Osteocyte (in vitro differentiated cells): ENCODE measurements around the gene HINFP. TPM values are rescaled to one million over a fixed set of nuclear protein-coding genes. Genes with fewer than 3 reads are reported as not detected.

Experiments used
- DNase-seq: peaks from one replicate; pipeline ENCODE4 v3.0.0; 2021; ENCODE audit warnings: mixed read lengths; ENCODE audit not compliant: unreplicated experiment; ENCODE audit errors: extremely low spot score
- H3K27ac Mint-ChIP-seq: one replicate; pipeline ENCODE4 v1.8.0; 2021; ENCODE audit warnings: mild to moderate bottlenecking, mixed read lengths; ENCODE audit not compliant: unreplicated experiment
- H3K27me3 Mint-ChIP-seq: one replicate; pipeline ENCODE4 v1.8.0; 2021; ENCODE audit warnings: mixed read lengths; ENCODE audit not compliant: unreplicated experiment
- H3K36me3 Mint-ChIP-seq: one replicate; pipeline ENCODE4 v1.8.0; 2021; ENCODE audit warnings: mixed read lengths; ENCODE audit not compliant: unreplicated experiment
- H3K4me1 Mint-ChIP-seq: one replicate; pipeline ENCODE4 v1.8.0; 2021; ENCODE audit warnings: mixed read lengths; ENCODE audit not compliant: unreplicated experiment
- H3K4me3 Mint-ChIP-seq: one replicate; pipeline ENCODE4 v1.8.0; 2021; ENCODE audit warnings: mild to moderate bottlenecking, moderate library complexity, mixed read lengths; ENCODE audit not compliant: unreplicated experiment
- H3K9me3 Mint-ChIP-seq: one replicate; pipeline ENCODE4 v1.8.0; 2021; ENCODE audit warnings: mixed read lengths; ENCODE audit not compliant: unreplicated experiment
- total RNA-seq: library from RNA; stranded (reverse); gene quantifications from 2 replicates; pipeline ENCODE4 v1.2.1, GENCODE V29; 2021
- TF ChIP-seq, protein P1 (sequence below): fragments of 200-600 bp; sonication (generic); IDR thresholded peaks from 2 replicates; pipeline ENCODE4 v1.5.0; 2021; ENCODE audit warnings: antibody characterized with exemption, mild to moderate bottlenecking, moderate library complexity

The HINFP gene
- total RNA-seq, 1 donor from 2014 or later: 26.1 TPM

DNA sequence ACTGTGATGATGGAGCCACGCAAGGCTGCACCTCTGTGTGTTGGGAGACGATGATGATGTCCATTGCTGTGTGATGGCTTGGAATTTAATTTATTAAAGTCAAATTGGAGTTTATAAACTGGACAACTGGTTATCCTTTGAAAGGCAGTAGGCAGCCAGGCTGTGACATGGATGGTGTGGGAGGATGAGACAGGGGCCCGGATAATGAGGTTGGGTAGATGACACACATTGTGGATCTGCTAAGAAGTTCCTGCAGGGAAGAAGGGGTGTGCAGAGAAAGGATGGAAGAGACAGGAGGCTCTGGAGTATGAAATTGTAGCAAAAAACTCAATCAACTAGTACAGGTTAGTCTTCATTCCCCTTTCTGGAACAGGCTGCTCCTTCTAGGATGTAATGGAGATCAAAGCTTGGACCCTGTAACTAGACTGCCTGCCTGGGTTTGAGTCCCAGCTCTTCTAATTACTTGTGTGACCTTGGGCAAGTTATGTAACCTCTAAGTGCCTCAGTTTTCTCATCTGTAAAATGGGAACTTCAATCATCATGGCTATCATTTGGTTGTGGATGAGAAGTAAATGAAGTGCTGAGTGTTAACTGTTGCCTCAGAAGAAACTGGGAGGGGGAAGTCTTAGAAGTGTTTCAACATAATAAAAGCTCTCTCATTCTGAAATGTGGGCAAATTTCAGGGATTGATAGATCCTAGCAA lies 4.2 kb upstream of the HINFP start:
- Mint-ChIP-seq H3K36me3 (peaks cover 26% of the 10 kb centered on the region), H3K9me3 (no peaks in the 10 kb centered on the region), H3K4me3 (no peak overlapping the region), H3K27me3 (no peaks in the 10 kb centered on the region), H3K4me1 (peaks cover 16% of the 10 kb centered on the region), H3K27ac (no peak overlapping the region)
- no peak for DNase-seq
- TF ChIP-seq, protein P1, sequence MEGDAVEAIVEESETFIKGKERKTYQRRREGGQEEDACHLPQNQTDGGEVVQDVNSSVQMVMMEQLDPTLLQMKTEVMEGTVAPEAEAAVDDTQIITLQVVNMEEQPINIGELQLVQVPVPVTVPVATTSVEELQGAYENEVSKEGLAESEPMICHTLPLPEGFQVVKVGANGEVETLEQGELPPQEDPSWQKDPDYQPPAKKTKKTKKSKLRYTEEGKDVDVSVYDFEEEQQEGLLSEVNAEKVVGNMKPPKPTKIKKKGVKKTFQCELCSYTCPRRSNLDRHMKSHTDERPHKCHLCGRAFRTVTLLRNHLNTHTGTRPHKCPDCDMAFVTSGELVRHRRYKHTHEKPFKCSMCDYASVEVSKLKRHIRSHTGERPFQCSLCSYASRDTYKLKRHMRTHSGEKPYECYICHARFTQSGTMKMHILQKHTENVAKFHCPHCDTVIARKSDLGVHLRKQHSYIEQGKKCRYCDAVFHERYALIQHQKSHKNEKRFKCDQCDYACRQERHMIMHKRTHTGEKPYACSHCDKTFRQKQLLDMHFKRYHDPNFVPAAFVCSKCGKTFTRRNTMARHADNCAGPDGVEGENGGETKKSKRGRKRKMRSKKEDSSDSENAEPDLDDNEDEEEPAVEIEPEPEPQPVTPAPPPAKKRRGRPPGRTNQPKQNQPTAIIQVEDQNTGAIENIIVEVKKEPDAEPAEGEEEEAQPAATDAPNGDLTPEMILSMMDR: no peak

DNA sequence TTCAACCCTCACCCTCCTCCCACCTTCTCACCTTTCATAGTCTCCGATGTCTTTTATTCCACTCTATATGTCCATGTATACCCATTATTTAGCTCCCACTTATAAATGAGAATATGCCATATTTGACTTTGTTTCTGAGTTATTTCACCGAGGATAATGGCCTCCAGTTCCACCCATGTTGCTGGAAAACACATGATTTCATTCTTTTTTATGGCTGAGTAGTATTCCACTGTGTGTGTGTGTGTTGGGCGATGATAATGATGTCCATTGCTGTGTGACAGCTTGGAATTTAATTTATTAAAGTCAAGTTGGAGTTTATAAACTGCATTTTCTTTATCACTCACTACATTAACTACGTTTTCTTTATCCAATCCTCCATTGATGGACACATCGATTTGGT lies 3.2 kb upstream of the HINFP start:
- Mint-ChIP-seq H3K4me3 (no peak overlapping the region), H3K27ac (no peak overlapping the region), H3K9me3 (no peaks in the 10 kb centered on the region), H3K27me3 (no peaks in the 10 kb centered on the region), H3K36me3 (peaks cover 20% of the 10 kb centered on the region), H3K4me1 (peaks cover 25% of the 10 kb centered on the region)
- DNase-seq: no peak
- TF ChIP-seq, protein P1: no peak

DNA sequence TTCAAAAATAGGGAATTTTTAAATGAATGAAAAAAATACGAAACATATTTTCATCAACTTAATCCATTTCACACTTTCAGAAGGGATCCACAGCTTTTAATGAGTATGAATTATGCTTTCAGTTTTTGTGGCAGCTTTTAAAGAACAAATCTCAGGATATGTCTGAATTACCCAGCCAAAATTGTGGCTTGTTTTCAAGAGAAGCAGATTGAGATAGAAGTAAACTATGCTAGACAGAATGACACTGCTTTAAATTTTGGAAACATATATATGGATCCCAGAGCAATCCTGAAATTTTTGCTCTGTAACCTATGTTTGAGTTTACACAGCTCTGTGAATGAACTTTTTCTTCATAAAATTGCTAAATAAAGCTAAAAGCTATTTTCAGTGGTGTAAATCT lies 2.4 kb upstream of the HINFP start:
- DNase-seq: no peak
- Mint-ChIP-seq H3K4me3 (no peak overlapping the region), H3K36me3 (peaks cover 18% of the 10 kb centered on the region), H3K4me1 (peaks cover 25% of the 10 kb centered on the region), H3K9me3 (no peaks in the 10 kb centered on the region), H3K27me3 (no peaks in the 10 kb centered on the region), H3K27ac (no peak overlapping the region)
- TF ChIP-seq, protein P1: no peak

DNA sequence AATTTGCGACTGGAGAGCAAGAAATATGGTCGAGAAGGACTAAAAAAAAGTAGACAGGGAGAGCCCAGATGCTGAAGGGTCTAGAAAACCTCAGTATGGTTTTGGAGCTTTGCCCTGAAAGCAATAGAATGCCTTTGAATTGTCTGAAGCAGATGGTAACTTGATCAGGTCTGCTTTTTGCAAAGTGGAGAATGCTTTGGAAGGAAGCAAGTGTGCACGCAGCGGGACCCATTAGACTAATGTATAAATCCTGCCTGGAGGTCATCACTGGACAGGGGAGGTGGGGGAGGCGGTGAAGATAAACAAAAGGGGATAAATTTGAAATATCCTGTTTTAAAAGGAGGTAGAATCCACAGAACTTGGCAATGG lies 757 bp upstream of the HINFP start:
- H3K4me3 Mint-ChIP-seq: peak overlapping the region; percentile 82
- H3K36me3 Mint-ChIP-seq: peaks cover 15% of the 10 kb centered on the region
- H3K27ac Mint-ChIP-seq: peak overlapping the region; percentile 97
- peaks cover 25% of the 10 kb centered on the region for H3K4me1 Mint-ChIP-seq
- no peak for DNase-seq
- H3K9me3 Mint-ChIP-seq: no peaks in the 10 kb centered on the region
- TF ChIP-seq, protein P1: no peak
- H3K27me3 Mint-ChIP-seq: no peaks in the 10 kb centered on the region

DNA sequence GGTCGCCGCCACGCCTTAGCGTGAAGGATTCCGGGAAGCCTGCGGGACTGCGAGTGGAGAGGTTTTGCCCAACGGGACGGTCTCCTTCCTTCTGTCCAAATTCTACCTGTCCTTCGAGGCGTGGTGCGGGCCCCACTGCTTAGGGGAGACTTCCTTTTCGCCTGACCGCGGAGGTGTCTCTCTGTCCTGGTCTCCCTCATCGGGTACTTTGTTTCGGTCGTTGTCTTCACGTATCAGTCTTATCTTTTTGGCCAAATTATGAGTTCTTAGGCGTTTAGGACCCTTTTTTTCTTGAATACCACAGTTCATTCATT lies 388 bp downstream of the HINFP start:
- peak overlapping the region; percentile 97 for H3K27ac Mint-ChIP-seq
- H3K27me3 Mint-ChIP-seq: no peaks in the 10 kb centered on the region
- H3K4me3 Mint-ChIP-seq: peak overlapping the region; percentile 82

More for the DNA sequence above, 388 bp downstream of the HINFP start:
- Mint-ChIP-seq H3K9me3 (no peaks in the 10 kb centered on the region), H3K4me1 (peaks cover 25% of the 10 kb centered on the region), H3K36me3 (peaks cover 11% of the 10 kb centered on the region)
- TF ChIP-seq, protein P1: no peak
- DNase-seq: no peak
